HG02678 (cell line): ENCODE data around the gene EEA1.

Source experiments
- ATAC-seq: cut with Tn5 transposase; IDR thresholded peaks from one replicate; pipeline ENCODE4 v1.9.1; 2021; ENCODE audit warnings: mild to moderate bottlenecking, moderate library complexity; ENCODE audit not compliant: unreplicated experiment

Gene EEA1

GRCh38 chr12:92721130-92721529 is 208.0 kb downstream of the EEA1 start:
- no peak for ATAC-seq
